HG03558 (cell line): ENCODE results near the gene ARSG.
"Not testable (repeated sequence)": the region's sequence is repeated elsewhere in the genome, so short reads cannot be mapped to it uniquely, and the experiment has no call there.

Source experiments
- ATAC-seq: cut with Tn5 transposase; IDR thresholded peaks from one replicate; pipeline ENCODE4 v1.9.1; 2021; ENCODE audit warnings: moderate number of reproducible peaks; ENCODE audit not compliant: unreplicated experiment; ENCODE audit errors: extremely low read depth

The ARSG gene

GRCh38 chr17:68357886-68358285 is 66.6 kb downstream of the ARSG start:
- ATAC-seq = no peak

- ATAC-seq = no peak
Observed at GRCh38 chr17:68359791-68360535, 68.7 kb downstream of the ARSG start.

- no peak for ATAC-seq
Observed at GRCh38 chr17:68365469-68365868, 74.2 kb downstream of the ARSG start.

GRCh38 chr17:68368387-68368786 is 77.1 kb downstream of the ARSG start:
- no peak for ATAC-seq

- ATAC-seq = no peak
Observed at GRCh38 chr17:68375566-68375965, 84.3 kb downstream of the ARSG start.

GRCh38 chr17:68376178-68376577 is 84.9 kb downstream of the ARSG start:
- ATAC-seq = not testable (repeated sequence)

GRCh38 chr17:68377771-68378267 is 86.5 kb downstream of the ARSG start:
- no peak for ATAC-seq

- ATAC-seq = no peak
Observed at GRCh38 chr17:68378268-68379176, 87.2 kb downstream of the ARSG start.

GRCh38 chr17:68379177-68379510 is 87.8 kb downstream of the ARSG start:
- no peak for ATAC-seq

- no peak for ATAC-seq
Observed at GRCh38 chr17:68379692-68380677, 88.7 kb downstream of the ARSG start.

GRCh38 chr17:68381076-68381900 is 90.0 kb downstream of the ARSG start:
- ATAC-seq = no peak

- ATAC-seq = no peak
Observed at GRCh38 chr17:68382582-68383085, 91.3 kb downstream of the ARSG start.

GRCh38 chr17:68383120-68383442 is 91.8 kb downstream of the ARSG start:
- no peak for ATAC-seq

- ATAC-seq = no peak
Observed at GRCh38 chr17:68383443-68384321, 92.4 kb downstream of the ARSG start.

GRCh38 chr17:68384471-68384870 is 93.2 kb downstream of the ARSG start:
- ATAC-seq = no peak

- ATAC-seq = no peak
Observed at GRCh38 chr17:68384941-68385340, 93.6 kb downstream of the ARSG start.

GRCh38 chr17:68385490-68386215 is 94.4 kb downstream of the ARSG start:
- no peak for ATAC-seq
